Neuron (in vitro differentiated cells): ENCODE measurements around the gene UNC5B.

Source experiments
- H2AFZ ChIP-seq: one replicate; pipeline ENCODE4 v1.6.1; 2013; ENCODE audit warnings: low read depth, mild to moderate bottlenecking, inconsistent platforms, low read length, moderate library complexity
- H3K27me3 ChIP-seq: one replicate; pipeline ENCODE4 v1.6.1; 2013; ENCODE audit warnings: low read length; ENCODE audit not compliant: insufficient read depth
- H3K36me3 ChIP-seq: one replicate; pipeline ENCODE4 v1.6.1; 2013; ENCODE audit warnings: low read length; ENCODE audit not compliant: insufficient read depth
- H3K4me1 ChIP-seq: one replicate; pipeline ENCODE4 v1.6.1; 2013; ENCODE audit warnings: low read length; ENCODE audit not compliant: insufficient read depth
- H3K4me3 ChIP-seq: 2 replicates; pipeline ENCODE4 v1.5.1; 2013; ENCODE audit warnings: mild to moderate bottlenecking, low read length, moderate library complexity
- H3K9me3 ChIP-seq: one replicate; pipeline ENCODE4 v1.6.1; 2013; ENCODE audit warnings: low read length

UNC5B gene

GRCh38 chr10:71220689-71221540, 8.5 kb downstream of the UNC5B start:
- Histone ChIP-seq H3K27me3 (peaks cover 50% of the 10 kb centered on the region), H3K36me3 (no peaks in the 10 kb centered on the region), H3K9me3 (no peaks in the 10 kb centered on the region), H2AFZ (no peak overlapping the region), H3K4me3 (no peak overlapping the region), H3K4me1 (no peaks in the 10 kb centered on the region)

- Histone ChIP-seq H3K36me3 (no peaks in the 10 kb centered on the region), H3K4me1 (no peaks in the 10 kb centered on the region), H2AFZ (no peak overlapping the region), H3K27me3 (peaks cover 42% of the 10 kb centered on the region), H3K4me3 (no peak overlapping the region), H3K9me3 (no peaks in the 10 kb centered on the region)
Measured at GRCh38 chr10:71221586-71222202, 9.3 kb downstream of the UNC5B start.

- no peak overlapping the region for H2AFZ ChIP-seq
- no peaks in the 10 kb centered on the region for H3K36me3 ChIP-seq
- H3K4me3 ChIP-seq, result no peak overlapping the region
- H3K9me3 ChIP-seq, result no peaks in the 10 kb centered on the region
- H3K27me3 ChIP-seq, result peaks cover 35% of the 10 kb centered on the region
- no peaks in the 10 kb centered on the region for H3K4me1 ChIP-seq
Measured at GRCh38 chr10:71222601-71223346, 10.4 kb downstream of the UNC5B start.

GRCh38 chr10:71223347-71224058, 11.1 kb downstream of the UNC5B start:
- Histone ChIP-seq H2AFZ (no peak overlapping the region), H3K4me3 (no peak overlapping the region), H3K36me3 (no peaks in the 10 kb centered on the region), H3K27me3 (peaks cover 27% of the 10 kb centered on the region), H3K4me1 (no peaks in the 10 kb centered on the region), H3K9me3 (no peaks in the 10 kb centered on the region)

- no peaks in the 10 kb centered on the region for H3K36me3 ChIP-seq
- no peak overlapping the region for H2AFZ ChIP-seq
- H3K4me1 ChIP-seq, result no peaks in the 10 kb centered on the region
- H3K4me3 ChIP-seq, result no peak overlapping the region
- H3K27me3 ChIP-seq, result peaks cover 12% of the 10 kb centered on the region
- H3K9me3 ChIP-seq, result no peaks in the 10 kb centered on the region
Measured at GRCh38 chr10:71225291-71226058, 13.1 kb downstream of the UNC5B start.

- Histone ChIP-seq H3K4me3 (no peak overlapping the region), H3K27me3 (peaks cover 11% of the 10 kb centered on the region), H3K4me1 (no peaks in the 10 kb centered on the region), H3K36me3 (no peaks in the 10 kb centered on the region), H3K9me3 (no peaks in the 10 kb centered on the region), H2AFZ (no peak overlapping the region)
Measured at GRCh38 chr10:71228875-71229675, 16.7 kb downstream of the UNC5B start.

GRCh38 chr10:71229726-71230655, 17.6 kb downstream of the UNC5B start:
- Histone ChIP-seq H2AFZ (no peak overlapping the region), H3K27me3 (peaks cover 17% of the 10 kb centered on the region)

GRCh38 chr10:71230656-71231025, 18.3 kb downstream of the UNC5B start:
- peaks cover 22% of the 10 kb centered on the region for H3K27me3 ChIP-seq
- no peaks in the 10 kb centered on the region for H3K4me1 ChIP-seq

More at GRCh38 chr10:71229726-71230655, 17.6 kb downstream of the UNC5B start:
- Histone ChIP-seq H3K4me1 (no peaks in the 10 kb centered on the region), H3K4me3 (no peak overlapping the region), H3K9me3 (no peaks in the 10 kb centered on the region), H3K36me3 (no peaks in the 10 kb centered on the region)

GRCh38 chr10:71231206-71231605, 18.8 kb downstream of the UNC5B start:
- no peak overlapping the region for H3K4me3 ChIP-seq
- no peaks in the 10 kb centered on the region for H3K9me3 ChIP-seq
- H3K27me3 ChIP-seq, result peaks cover 25% of the 10 kb centered on the region
- H3K4me1 ChIP-seq, result no peaks in the 10 kb centered on the region
- no peaks in the 10 kb centered on the region for H3K36me3 ChIP-seq
- H2AFZ ChIP-seq, result no peak overlapping the region

More at GRCh38 chr10:71230656-71231025, 18.3 kb downstream of the UNC5B start:
- Histone ChIP-seq H3K36me3 (no peaks in the 10 kb centered on the region), H2AFZ (no peak overlapping the region), H3K4me3 (no peak overlapping the region), H3K9me3 (no peaks in the 10 kb centered on the region)

- Histone ChIP-seq H3K36me3 (no peaks in the 10 kb centered on the region), H3K4me3 (no peak overlapping the region), H3K4me1 (no peaks in the 10 kb centered on the region), H2AFZ (no peak overlapping the region), H3K9me3 (no peaks in the 10 kb centered on the region), H3K27me3 (peaks cover 30% of the 10 kb centered on the region)
Measured at GRCh38 chr10:71232089-71232998, 20.0 kb downstream of the UNC5B start.
